Limb (tissue), 2 donors: ENCODE results near the gene NIPA2.

Experiments
- DNase-seq, 2 donors: peaks; one replicate each; pipeline ENCODE4 v3.0.0-alpha.2; 2016; ENCODE audit errors: extremely low spot score in 2 of 2

NIPA2 gene

DNA sequence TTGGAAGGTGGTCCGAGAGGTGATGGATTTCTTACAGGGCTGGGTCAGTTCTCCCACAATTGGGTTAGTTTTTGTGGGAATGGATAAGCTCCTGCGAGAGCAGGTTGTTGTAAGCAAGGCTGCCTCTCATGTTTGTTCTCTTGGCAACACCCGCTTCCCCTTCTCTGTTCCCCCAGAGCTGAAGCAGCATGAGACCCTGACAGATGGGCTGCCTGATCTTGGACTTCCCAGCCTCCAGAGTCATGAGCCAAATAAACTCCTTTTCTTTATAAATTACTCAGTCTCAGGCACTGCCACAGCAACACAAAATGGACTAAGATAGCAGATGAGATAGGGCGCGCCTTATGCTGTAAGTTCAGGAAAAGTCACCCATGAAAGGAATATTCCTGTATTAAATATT, 38.7 kb downstream of the NIPA2 start:
- no peak for DNase-seq

- no peak for DNase-seq
These were observed 39.1 kb downstream of the NIPA2 start for GRCh38 chr15:22877607-22878006.

DNA sequence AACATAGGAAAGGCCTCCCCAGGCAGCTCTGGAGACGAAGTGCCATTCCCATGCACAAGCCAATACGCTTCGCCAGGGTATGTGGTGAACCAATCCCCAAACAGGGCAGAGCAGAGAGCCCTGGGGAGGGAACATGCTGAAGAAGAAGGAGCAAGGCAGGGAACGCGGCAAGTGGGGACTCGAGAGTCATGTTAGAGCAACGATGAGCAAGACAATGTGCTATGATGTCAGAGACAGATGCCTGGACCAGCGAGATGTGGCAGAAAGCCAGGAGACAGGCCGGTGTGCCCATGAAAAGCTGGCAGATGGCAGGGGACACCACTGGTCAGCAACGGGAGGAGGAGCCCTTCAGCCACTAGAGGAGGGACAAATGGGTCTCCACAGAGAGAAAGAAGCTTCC, 39.6 kb downstream of the NIPA2 start:
- DNase-seq, result no peak

- no peak for DNase-seq
These were observed 41.9 kb downstream of the NIPA2 start for GRCh38 chr15:22880068-22880980.

DNA sequence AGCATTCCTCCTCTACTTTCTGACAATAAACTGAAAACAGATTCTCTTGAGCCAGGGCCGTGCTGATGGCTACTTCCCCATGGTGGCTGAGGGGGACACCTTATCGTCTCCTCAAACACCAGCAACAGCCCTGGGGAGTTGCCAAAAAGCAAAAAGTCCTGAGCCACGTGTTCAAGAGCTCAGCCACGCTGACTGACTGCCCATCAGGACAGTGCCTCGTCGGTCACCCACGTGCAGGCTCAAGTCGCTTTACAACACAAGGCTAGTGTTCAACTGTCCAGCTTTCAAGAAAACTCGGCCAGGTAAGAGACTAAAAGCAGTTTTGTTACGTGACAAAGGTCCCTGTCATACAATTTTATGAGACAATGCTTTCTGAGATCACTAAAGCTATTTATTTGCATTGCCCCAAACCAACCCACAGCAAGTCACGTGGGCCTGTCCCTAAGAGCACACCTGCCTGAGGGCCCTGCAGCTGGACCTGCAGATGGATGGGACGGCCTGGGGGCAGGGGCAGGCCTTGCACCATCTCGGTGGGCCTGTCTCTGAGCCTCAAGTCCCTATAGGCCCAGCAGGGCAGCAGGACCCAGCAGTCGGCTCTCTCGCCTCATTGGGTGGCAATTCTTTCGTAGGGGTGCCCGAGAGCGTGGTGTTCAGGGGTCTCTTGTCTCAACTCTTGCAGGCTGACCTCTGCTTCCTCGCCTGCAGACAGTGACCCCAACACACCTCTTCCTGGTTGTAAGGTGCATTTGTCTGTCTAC, 42.7 kb downstream of the NIPA2 start:
- no peak for DNase-seq

- DNase-seq, result no peak
These were observed 43.4 kb downstream of the NIPA2 start for GRCh38 chr15:22881739-22882440.

GRCh38 chr15:22883196-22883595, 44.7 kb downstream of the NIPA2 start:
- no peak for DNase-seq

GRCh38 chr15:22884344-22884743, 45.9 kb downstream of the NIPA2 start:
- DNase-seq, result no peak

DNA sequence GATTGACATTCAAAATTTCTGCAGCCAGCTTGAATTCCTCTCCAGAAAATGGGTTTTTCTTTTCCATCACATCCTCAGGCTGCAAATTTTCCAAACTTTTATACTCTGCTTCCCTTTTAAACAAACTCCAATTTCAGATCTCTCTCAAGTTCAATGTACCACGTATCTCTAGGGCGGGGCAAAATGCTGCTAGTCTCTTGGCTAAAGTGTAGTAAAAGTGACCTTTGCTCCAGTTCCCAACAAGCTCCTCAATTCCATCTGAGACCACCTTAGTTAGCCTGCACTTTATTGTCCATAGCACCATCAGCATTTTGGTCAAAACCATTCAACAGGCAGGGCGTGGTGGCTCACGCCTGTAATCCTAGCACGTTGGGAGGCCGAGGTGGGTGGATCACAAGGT, 46.7 kb downstream of the NIPA2 start:
- DNase-seq, result no peak

DNA sequence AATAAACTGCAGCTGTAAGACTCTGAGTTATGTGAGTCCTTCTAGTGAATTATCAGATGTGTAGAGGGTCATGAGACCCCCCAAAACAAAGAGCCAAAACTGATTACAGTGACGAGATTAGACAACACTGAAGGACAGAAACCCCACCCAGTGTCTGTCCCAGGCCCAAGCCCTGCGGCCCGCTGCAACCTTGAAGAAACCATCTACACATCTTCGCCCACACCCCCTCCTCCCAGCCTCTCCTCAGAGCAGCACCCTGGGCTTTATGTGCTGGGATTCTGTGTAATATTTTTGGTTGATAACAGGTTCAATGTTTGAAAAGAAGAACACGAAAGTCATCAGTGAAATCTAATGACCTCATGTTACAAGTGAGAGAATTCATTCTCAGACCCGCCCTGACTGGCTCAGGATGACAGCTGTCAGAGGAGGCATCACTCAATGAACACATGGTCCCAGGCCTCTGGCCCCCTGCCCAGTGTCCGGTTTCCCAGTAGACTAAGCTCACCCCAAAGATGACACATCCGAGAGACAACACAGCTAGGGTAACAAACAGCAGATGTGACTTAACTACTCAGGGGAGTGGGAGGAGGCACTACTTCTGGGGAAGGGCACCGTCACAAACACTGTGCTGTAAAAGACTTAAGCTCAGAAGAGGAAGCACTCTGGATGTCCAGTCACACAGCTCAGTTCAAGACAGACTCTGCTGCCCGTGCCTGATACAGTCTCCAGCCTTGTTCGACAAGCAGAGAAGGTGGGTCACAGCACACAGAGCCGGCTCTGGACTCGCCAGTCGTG, 48.9 kb downstream of the NIPA2 start:
- DNase-seq, result peak in 1 of 2 donors; percentile 15

- no peak for DNase-seq
These were observed 49.8 kb downstream of the NIPA2 start for GRCh38 chr15:22888120-22888859.

DNA sequence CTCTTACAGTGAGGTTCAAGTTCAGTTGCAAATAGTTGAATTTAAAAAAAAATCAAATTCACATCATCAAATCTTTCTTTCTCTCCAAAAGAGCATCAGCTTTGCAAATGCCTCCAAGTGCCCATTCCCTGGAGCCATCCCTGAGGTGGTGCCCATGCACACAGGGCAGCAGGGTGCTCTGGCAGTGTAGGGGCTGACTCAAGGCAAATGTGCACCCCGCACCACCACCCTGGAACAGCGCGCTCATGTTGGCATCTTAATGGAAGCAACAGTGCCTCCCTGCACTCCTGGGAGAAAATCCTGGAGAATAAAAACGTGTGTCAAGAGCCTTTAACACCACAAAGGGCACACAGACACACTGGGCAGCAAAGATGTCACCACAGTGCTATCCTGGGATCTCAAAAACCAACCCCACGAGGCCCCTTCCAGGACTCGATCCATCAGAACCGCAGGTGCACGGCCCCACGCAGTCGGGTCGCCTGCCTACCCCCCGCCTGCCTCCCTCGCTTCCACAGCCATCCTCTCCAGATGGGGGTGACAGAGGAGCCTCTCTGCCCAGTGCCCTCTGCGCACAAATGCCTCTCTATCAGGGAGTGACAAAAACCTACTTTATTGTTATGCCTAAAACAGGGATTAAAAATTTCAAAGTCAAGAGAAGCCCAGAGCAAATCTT, 50.8 kb downstream of the NIPA2 start:
- no peak for DNase-seq

GRCh38 chr15:22890296-22890695, 51.8 kb downstream of the NIPA2 start:
- no peak for DNase-seq

- DNase-seq, result no peak
These were observed 53.2 kb downstream of the NIPA2 start for GRCh38 chr15:22891426-22892210.

GRCh38 chr15:22892333-22892732, 53.9 kb downstream of the NIPA2 start:
- DNase-seq, result no peak

DNA sequence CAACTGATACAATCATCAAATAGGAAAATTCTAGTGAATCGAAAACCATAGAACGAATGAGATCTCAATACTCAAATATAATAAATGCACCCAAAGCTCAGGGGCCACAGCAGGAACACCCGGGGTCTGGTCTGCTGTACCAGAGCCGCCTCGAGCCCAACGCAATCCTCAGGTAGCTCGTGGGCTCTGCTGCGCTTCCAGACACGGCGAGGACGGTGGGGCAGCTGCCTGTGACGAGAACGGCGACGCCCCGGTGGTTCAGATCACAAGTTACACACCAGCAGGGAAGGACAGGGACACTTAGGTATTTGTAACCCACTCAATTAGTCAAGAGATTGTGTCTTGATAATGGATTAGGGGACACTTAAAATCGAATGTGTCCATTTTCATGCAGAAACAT, 54.6 kb downstream of the NIPA2 start:
- no peak for DNase-seq

GRCh38 chr15:22893881-22894280, 55.4 kb downstream of the NIPA2 start:
- DNase-seq, result no peak

DNA sequence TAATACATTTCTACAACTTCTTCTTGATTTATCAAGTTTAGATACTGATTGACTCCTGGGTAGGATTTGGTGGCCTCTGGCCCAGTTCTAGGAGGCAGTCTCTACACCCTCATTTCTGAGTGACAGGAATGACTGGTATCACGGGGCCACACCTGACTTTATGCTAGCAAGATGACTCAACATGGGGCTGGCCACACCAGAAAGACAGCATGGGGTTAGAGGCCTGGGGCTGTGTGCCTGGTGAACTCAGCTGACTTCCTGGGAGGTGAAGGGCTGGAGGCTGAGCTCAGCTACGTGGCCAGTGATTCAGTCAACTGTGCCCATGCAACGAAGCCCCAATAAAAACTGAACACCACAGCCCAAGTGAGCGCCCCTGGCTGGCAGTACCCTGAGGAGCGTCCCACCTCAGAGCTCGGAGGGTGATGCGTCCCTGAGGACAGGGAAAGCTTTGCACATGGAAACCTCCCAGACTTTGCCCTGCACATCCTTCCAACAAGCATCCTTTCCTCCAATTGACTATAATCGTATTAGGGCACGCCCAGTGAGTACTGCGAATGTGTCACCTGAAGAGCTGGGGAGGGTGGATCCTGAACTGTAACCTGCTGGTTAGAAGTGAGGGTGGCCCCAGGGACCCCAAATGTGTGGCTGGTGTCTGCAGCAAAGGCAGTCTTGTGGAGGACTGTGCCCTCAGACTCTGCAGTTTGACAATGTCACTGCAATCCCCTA, 57.2 kb downstream of the NIPA2 start:
- no peak for DNase-seq

GRCh38 chr15:22902046-22902445, 63.6 kb downstream of the NIPA2 start:
- DNase-seq, result no peak
